HG03520 (cell line): ENCODE measurements around the gene REPIN1.

Experiments
- ATAC-seq: cut with Tn5 transposase; IDR thresholded peaks from one replicate; pipeline ENCODE4 v1.9.1; 2021; ENCODE audit warnings: mild to moderate bottlenecking, moderate library complexity; ENCODE audit not compliant: unreplicated experiment

Gene REPIN1

DNA sequence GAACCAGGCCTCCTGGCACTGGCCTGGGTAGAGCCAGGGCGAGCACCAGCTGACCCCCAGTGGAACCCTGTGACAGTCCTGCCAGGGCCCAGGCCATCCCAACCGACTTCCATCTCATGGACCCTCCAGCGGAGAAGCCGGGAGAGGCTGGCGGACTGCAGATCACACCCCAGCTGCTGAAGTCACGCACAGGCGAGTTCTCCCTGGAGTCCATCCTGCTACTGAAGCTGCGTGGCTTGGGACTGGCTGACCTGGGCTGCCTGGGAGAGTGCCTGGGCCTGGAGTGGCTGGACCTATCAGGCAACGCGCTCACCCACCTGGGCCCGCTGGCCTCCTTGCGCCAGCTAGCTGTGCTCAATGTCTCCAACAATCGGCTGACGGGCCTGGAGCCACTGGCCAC lies 31.9 kb upstream of the REPIN1 start:
- ATAC-seq: no peak

DNA sequence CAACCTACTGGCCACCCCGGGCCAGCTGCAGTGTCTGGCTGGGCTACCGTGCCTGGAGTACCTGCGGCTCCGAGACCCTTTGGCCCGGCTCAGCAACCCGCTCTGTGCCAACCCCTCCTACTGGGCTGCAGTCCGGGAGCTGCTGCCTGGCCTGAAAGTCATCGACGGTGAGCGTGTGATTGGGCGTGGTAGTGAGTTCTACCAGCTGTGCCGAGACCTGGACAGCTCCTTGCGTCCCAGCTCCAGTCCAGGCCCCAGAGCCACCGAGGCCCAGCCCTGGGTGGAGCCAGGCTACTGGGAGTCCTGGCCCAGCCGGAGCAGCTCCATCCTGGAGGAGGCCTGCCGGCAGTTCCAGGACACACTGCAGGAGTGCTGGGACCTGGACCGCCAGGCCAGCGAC lies 31.4 kb upstream of the REPIN1 start:
- no peak for ATAC-seq

DNA sequence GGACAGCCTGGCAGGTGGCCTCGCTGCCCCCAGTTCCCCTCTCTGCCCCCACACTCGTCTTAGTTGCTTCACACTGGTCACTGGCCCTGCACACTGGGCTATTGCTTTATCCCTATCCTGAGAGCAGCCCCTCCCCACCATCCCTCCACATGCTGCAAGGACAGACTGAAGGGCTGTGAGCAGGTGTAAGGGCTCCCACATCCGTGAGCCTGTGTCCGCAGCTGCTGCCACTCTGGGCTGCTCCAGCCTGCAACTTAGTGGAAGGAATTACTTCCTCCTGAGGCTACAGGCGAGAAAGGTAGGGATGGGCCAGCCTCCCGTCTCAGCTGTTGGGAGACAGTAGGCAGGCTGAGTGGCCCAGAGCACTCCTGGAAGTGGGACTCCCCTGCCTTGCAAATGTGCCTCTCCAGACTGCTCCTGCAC lies 31.0 kb upstream of the REPIN1 start:
- ATAC-seq: no peak

DNA sequence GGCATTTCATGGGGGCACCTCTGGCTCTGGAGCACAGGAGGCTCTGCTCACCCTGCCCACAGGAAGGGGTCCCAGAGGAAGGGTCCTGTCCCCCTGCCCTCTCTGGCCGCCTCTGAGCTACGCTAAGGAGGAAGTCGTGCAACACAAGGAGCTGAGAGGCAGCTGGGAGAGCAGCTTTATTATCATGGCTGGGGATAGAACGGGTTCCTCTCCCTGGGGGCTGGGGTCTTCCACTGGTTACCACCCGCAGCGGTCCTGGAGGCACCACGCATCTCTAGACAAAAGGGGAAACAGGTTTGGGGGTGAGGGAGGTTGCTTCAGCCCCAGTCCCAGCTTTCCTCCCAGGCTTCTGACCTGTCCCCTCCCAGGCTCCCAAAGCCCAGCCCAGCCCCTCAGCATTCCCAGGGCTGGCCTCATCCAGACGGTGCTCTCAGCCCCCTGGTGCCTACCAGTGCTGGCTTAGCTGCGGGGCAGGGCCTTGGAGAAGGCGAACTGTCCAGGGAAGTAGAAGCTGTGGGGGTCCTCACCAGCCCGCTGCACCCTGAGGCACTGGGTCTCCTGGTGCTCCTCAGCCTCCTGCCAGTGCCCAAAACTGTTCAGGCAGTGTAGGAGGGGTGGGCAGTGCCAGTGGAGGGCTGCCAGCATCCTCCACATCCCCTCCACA lies 30.3 kb upstream of the REPIN1 start:
- no peak for ATAC-seq

DNA sequence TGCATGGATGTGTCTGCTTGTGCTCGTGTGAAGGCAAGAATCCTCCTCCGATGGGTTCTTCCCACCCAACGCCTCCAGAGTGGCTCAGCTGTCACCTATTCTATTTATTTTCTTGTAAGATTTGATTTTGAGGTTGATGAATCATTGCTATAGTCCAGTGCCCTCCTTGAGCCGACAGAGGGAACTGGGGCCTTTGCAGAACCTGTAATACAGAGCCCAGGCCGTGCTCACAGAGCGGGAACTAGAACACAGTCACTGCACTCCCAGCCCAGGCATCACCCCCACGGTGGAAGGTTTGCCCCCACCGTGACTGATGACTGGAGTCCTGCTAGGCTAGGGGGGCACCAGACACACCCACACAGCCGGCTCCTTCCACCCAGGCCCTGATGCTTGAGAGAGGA lies 29.2 kb upstream of the REPIN1 start:
- no peak for ATAC-seq

DNA sequence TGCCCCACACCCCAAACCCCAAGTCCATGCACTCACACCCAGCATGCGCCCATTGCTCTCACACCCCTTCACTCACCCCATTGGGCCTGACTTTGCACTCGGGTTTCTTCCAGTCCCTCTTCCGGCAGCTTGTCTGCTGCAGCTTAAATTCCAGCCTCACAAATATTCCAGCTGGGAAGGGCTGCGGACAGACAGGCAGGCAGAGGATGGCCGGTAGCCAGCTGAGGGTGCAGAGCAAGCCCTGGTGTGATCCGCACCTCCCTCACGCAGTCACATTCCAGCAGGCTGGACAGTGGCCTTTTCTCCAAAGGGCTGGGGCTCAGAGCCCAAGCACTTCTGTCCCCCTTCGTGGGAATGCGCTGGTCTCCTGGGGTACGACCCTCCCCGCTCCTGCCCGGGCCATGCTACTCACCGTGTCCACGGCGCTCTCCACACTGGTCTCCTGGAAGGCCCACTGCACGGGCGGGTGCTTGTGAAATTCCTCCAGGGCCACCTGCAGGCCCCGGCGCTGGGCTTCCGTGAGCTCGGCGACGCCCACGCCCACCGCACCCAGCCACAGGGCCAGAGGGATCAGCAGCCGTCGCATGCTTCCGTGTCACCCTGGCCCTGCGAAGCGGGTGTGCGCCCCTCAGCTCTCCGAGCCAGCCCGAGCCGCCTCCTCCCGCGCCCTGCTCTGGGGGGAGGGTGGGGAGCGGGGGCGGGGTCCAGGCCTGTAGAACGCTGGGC lies 28.4 kb upstream of the REPIN1 start:
- no peak for ATAC-seq

DNA sequence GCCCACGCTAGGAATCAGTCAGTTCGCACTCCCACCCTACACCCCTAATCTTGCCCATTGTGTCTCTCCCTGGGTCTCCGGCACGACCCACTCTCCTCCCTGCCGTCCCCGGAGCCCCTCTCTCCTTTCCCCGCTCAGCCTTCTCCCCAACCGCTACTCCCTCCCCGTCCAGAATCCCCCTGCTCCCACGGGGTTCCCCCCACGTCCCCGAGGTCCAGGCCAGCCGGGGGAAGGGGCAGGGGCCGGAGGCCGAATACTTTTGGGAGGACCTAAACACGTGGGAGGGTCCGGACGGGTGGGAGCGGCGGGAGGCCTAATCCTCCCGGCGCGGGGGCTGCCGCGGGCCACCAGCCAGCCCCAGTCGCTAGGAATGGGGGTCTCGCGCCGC lies 27.8 kb upstream of the REPIN1 start:
- no peak for ATAC-seq

DNA sequence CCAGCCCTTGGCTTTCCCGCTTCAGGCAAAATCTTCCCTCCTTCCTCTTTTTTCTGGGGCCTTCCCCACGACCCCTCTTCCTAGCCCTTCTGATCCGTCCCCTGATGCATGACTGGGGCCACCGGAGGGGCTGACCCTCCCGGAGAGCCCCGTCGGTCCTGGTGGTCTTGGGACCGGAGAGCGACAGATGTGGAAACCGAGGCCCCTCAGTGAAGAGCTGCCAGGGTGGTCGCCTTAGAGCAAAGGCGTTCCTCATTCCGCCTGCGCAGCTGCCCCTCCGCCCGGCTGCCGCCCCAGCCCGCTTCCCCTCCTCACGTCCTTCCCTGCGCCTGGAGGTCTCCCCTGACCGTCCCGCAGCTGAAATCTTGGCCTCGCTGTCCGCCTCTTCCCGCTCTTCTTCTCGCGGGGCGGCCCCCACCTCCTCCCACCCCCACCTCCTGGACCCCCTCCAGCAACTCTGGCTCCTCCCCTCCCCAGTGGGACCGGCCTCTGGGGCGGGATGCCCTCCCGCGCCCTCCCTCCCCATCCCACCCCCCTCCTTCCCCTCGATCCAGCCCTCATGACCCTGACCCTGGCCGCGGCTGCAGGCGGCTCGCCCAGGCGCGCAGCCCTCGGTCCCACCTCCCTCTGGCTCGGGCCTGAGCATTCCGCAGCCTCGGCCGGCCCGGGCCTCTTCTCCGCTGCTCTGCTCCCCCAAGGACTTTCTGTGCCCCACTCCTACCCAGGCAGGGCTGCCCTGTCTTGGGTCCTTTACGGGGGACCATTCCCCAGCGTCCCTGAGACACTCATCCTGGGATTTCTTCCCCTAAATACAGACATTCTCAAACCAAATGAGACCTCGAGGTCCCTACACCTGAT lies 27.1 kb upstream of the REPIN1 start, which contains the start of gene RARRES2:
Gene RARRES2, minus strand, starts transcription at position 367 of the 858 bp plus-strand sequence. CDS start 1,020 bp downstream, outside the sequence.
- no peak for ATAC-seq

DNA sequence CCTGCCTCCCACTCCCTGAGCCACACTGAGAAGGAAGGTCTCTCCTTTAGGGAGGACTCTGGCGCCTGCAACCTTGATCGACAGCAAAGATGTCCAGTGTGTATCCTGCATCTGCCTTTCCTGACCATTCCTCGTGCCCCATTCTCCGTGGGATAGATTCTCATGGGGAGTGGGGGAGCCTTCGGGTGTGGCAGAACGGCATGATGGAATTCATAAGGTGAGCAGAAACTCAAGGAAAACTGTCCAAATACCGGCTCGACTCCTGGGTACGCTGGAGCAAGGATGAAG lies 26.6 kb upstream of the REPIN1 start:
- ATAC-seq: no peak

DNA sequence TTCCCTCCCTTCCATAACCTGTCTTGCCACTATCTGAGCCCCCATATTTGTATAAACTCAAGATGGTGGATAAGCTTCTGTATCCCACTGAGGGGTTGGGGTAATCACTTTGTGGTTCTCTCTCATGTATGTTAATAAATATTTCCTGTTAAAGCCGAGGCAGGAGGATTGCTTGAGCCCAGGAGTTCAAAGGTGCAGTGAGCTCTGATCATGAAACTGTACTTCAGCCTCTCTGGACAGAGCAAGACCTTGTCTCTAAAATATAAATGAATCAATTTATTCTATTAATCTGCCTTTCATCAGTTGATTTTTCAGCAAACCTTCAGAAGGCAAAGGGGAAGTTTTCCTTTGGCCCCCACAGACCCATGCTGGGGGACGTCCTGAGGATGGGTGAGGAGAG lies 25.4 kb upstream of the REPIN1 start:
- ATAC-seq: no peak

DNA sequence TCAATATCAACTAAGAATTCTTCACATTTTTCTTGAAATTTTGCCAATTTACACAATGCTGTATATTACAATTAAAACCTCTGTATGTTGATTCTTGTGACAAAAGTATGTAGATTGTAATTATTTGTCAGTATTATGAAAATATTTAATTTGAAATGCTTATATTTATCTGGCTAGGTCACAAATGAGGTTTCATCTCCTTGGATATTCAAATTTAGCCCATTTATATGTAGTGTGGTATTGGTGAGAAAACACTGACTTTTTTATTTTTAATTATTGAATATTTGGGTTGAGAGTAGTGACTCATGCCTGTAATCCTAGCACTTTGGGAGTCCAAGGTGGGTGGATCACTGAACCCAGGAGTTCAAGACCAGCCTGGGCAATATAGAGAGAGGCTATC lies 24.3 kb upstream of the REPIN1 start:
- no peak for ATAC-seq

DNA sequence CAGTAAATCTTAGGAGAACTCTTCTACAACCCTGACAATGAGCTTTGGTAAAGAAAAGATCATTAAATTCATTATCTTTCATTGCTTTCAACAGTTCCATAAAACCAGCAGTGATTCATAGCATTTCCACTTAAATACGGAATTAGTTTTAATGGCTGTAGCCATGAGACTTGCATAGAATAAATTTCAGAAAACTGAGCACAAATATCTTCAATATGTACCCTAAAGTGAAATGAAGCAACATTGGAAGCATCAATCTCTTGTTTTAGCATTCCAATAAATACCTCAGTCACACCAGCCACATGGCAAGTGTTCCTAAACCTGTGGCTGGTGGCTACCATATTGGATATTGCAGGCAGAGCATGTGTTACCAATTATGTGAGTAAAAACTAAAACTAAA lies 23.6 kb upstream of the REPIN1 start:
- ATAC-seq: no peak

DNA sequence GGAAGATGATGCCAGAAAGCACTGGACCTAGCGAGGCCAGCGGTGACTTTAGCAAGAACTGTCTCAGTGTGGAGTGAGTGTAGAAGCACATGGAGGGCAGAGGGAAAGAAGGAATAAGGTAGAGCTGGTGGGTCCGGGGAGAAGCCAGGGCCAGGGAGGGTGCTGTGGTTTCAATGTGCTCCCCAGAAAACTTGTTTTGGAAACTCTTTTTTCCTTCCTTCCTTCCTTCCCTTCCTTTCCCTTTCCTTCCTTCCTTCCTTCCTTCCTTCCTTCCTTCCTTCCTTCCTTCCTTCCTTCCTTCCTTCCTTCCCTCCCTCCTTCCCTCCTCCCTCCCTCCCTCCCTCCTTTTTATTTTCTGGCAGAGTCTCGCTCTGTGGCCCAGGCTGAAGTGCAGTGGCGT lies 21.7 kb upstream of the REPIN1 start:
- no peak for ATAC-seq

DNA sequence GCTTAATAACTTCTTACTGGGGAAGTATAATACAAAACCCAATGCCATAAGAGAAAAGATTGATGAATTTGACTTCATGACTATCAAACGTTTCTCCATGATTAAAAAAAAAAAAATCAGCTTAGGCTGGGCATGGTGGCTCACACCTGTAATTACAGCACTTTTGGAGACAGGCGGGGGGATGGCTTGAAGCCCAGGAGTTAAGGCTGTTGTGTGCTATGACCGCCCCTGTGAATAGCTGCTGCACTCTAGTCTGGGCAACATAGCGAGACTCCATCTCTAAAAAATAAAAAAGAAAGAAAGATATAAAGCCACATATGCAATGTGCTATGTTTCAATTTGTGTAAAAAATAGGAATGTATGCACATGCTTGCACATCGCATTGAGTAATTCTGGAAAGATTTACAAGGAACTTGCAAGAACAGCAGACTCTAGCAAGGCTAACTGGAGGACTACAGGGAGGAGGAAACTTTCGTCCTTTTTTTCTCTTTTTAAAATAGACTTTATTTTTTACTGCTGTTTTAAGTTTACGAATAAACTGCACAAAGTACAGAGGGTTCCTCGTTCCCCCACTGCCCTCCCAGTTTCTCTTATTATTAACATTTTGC lies 16.9 kb upstream of the REPIN1 start:
- no peak for ATAC-seq

DNA sequence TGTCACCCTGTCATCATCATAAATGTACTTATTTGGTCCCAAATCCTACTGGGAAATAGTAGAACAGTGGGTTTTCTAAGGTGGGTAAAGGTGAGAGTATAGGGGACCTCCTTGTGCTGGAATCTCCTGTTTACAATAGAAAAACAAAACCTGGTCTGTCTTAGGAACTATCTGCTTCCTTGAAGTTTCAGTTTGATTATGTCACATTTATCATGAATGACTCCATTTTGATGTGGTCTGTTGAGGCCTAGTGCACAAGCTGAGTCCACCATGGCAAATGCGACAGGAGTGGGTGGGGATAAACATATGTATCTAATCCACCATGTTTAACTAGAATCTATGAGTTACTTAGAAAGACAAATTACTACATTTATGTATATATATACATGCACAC lies 13.0 kb upstream of the REPIN1 start:
- no peak for ATAC-seq

DNA sequence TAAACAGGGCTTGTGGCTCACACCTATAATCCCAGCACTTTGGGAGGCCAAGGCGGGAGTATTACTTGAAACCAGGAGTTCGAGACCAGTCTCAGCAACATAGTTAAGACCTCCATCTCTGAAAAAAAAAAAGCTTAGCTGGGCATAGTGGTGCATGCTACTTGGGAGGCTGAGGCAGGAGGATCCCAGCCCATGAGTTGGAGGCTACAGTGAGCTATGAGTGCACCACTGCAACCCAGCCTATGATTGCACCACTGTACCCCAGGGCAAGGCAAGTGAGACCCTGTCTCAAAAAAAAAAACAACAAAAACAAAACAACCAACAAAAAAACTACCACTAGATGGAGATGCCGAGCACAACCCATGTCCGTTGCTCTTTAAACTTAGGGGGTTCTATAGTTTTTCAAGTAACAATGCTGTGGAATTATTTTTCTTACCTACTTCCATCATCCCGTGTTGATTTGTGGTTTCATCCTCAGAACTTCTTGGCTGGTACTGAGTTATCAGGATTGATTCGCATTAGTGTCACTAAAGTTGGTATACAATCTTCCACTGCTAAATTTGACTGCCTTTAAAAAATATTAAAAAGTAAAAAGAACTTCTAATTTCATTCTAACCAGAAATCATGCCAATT lies 12.2 kb upstream of the REPIN1 start:
- ATAC-seq: no peak

DNA sequence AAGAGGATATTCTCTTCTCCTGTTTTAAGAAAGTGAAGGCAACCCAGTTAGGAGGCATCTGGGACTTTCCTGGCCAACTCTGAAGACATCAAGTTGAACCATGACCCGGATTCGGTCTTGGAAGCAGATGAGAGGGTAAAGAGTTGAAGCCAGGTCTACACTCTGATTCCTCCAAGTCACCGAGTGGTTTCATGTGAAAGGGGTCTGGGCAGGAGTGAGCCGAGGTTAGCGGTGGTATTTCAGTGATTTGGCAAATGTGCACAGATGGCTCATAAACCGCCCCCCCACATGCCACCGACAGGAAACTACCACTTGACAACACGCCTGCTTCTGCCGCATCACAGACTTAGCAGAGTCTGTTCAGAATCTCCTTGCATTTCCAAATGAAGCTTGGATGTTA lies 11.4 kb upstream of the REPIN1 start:
- no peak for ATAC-seq

DNA sequence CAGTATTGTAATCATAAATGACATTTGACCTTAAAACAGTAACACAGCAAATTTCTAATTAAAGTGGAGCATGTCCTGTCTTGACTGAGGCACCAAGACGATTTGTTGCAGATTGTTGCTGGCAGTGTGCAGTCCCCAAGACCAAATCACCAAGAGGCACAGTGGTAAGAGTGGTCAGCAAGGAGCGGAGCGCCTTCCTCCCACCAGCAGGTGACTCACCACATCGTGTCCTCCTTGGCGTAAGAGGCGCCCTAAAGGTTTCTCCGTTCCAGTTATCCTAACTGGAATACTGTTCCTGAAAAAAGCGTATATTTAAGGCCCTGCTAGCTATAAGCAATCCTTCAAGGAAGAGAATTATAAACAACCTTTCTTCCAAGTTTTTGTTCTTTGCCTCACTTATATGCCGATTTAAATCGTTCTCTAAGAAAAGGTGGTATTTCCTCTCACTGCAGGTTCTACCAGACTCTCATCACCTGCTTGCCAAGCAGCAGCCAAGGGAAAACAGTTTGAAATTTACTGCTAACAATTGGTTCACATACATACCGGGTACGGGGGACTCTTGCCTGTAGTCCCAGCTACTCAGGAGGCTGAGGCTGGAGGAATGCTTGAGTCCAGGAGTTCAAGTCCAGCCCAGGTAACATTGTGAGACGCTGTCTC lies 10.7 kb upstream of the REPIN1 start:
- ATAC-seq: no peak

DNA sequence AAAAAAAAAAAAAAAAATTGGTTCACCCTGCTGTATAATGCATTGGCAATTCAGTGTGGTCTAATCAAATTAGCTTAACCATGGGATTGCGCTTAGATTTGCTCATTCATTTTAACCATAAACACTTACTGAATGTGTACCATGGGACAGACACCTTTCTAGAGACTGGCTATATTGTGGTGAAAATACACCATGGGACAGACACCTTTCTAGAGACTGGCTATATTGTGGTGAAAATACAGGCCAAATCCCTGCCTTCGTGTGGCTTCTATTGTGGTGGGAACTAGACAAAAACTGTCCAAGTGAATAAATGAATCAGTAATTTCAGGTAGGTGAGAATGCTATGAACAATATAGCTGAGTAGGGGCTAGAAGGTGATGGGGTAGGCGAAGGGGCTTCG lies 10.2 kb upstream of the REPIN1 start:
- no peak for ATAC-seq

DNA sequence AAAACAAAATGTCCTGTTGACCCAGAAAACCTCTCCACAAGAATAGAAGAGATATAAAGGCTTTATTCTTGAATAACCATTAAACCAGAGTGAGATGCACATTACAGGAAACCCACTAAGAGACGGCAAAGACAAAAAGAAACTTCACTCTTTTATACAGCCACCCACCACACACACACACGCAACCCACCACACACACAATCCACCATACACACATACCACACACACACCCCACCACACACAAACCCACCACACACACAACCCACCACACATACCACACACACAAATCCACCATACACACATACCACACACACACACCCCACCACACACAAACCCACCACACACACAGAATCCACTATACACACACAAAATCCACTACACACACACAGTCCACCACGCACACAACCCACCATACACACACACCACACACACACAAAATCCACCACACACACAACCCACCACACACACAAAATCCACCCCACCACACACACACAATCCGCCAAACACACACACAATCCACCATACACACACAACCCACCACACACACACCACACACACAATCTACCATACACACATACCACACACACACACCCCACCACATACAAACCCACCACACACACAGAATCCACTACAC lies 9.5 kb upstream of the REPIN1 start:
- ATAC-seq: no peak
